NT2/D1 (cell line): ENCODE data around the gene CLASP1.
A peak's percentile ranks its signal among the peaks of the same experiment; 100 is the strongest.

ENCODE experiments used
- DNase-seq: peaks from one replicate; pipeline ENCODE4 v3.0.0-alpha.2; 2011; ENCODE audit warnings: low read depth, low spot score
- H3K27me3 ChIP-seq: 2 replicates; pipeline ENCODE4 v1.6.0; 2011; ENCODE audit warnings: mild to moderate bottlenecking; ENCODE audit not compliant: insufficient read length, insufficient read depth
- H3K36me3 ChIP-seq: 2 replicates; pipeline ENCODE4 v1.6.1; 2011; ENCODE audit warnings: mild to moderate bottlenecking, low read length, mixed read lengths; ENCODE audit not compliant: insufficient read depth, insufficient read length
- H3K4me1 ChIP-seq: 2 replicates; pipeline ENCODE4 v1.5.1; 2011; ENCODE audit not compliant: insufficient read depth, insufficient read length
- H3K4me3 ChIP-seq: 2 replicates; pipeline ENCODE4 v1.5.1; 2011; ENCODE audit warnings: low read depth; ENCODE audit not compliant: insufficient read length
- H3K9ac ChIP-seq: 2 replicates; pipeline ENCODE4 v1.6.0; 2011; ENCODE audit warnings: low read depth; ENCODE audit not compliant: insufficient read length
- H3K9me3 ChIP-seq: 2 replicates; pipeline ENCODE4 v1.5.1; 2011; ENCODE audit warnings: mild to moderate bottlenecking, low read length; ENCODE audit not compliant: insufficient read depth
- SUZ12 ChIP-seq: IDR thresholded peaks from 2 replicates; pipeline ENCODE4 v1.6.1; 2011; ENCODE audit not compliant: insufficient read length, insufficient read depth; ENCODE audit errors: extremely low read depth
- YY1 ChIP-seq: IDR thresholded peaks from 2 replicates; pipeline ENCODE4 v1.6.1; 2011; ENCODE audit not compliant: insufficient read length, insufficient read depth
- ZNF274 ChIP-seq: IDR thresholded peaks from 2 replicates; pipeline ENCODE4 v1.6.1; 2011; ENCODE audit warnings: mild to moderate bottlenecking, low read depth, low read length

The CLASP1 gene

DNA sequence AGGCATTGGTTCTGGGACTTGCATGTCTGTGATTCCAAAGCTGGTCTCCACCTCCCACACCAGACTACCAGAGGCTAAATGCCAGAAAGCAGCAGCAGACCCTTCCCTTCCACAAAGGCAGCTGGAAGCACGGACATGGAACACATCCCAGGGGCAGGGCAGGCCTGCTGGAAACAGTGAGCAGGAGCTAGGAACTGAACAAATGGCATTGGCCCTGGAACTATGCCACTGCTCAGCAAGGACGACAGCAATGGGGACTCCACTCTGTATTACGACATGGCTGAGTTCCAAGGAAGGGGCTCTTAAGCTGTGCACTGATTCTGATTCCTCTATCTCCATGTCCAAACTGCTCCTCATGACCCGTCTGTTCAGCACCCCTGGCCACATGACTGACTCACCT is 286.5 kb downstream of the CLASP1 start:
- Histone ChIP-seq H3K4me3 (no peak overlapping the region), H3K9ac (no peak overlapping the region), H3K27me3 (no peaks in the 10 kb centered on the region), H3K4me1 (no peaks in the 10 kb centered on the region), H3K36me3 (peaks cover 69% of the 10 kb centered on the region), H3K9me3 (no peaks in the 10 kb centered on the region)
- no peak for TF ChIP-seq ZNF274
- no peak for TF ChIP-seq YY1
- no peak for TF ChIP-seq SUZ12
- DNase-seq, result no peak

DNA sequence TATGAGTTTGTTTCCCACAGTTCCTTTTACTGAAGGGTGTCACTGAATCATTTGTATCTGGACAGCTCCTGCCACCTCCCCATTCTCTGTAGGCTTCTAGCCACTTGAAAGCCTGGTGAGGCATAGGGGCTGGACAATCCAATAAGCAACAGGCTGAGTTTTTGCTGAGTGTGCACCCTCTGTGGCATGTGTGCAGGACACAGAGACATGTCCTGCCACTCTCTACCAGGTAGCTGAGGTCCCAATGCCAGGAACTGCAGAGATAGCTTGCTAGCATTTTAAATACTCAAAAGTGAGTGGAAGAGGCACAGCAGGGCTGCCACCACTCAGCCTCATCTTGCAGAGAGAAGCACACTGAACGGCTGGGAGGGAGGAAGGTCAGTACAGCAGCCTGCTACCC is 287.0 kb downstream of the CLASP1 start:
- Histone ChIP-seq H3K4me3 (no peak overlapping the region), H3K27me3 (no peaks in the 10 kb centered on the region), H3K4me1 (no peaks in the 10 kb centered on the region), H3K36me3 (peaks cover 71% of the 10 kb centered on the region), H3K9me3 (no peaks in the 10 kb centered on the region), H3K9ac (no peak overlapping the region)
- TF ChIP-seq ZNF274, result no peak
- TF ChIP-seq YY1, result no peak
- TF ChIP-seq SUZ12, result no peak
- DNase-seq, result no peak

GRCh38 chr2:121360566-121361300 is 288.5 kb downstream of the CLASP1 start:
- DNase-seq, result no peak
- peaks cover 62% of the 10 kb centered on the region for H3K36me3 ChIP-seq

DNA sequence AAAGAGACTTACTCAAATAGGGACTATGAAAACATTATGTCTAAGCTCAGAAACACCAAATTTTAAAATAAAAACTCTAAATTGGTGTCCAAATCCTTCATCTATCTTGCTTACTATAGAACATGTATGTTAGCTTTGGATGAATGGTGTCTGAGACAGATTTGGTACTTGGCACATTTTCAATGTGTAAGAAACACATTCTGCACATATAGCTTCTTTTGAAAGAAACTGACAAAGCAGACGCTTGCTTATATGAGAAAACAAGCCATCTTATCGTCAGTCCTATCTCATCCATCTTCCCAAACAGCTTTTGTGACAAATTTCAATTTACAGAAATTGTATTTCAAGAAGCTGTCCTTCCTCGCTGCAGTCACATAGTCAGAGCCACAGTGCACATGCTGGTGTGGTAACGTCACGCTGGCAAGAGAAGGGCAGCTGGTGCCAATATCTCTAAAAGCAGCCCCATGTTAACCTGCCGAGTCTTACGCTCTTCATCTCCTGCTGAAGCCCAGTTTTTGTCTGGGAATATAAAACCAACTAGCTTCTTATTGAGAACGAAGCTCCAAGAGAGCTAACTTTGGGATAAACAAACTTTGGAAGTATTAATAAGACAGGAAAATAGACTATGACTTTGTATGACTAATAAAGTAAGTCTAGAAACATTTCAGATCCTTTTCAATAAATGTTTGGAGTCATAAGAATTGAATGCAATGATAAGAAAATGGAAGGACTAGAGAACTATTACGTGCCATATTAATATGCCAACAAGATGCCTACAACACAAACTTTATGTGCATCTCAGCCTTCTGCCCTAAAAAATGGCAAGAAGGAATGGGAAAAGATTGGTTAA is 289.3 kb downstream of the CLASP1 start:
- no peak for DNase-seq
- Histone ChIP-seq H3K9ac (no peak overlapping the region), H3K4me3 (no peak overlapping the region), H3K9me3 (no peaks in the 10 kb centered on the region), H3K36me3 (peaks cover 58% of the 10 kb centered on the region), H3K27me3 (no peaks in the 10 kb centered on the region), H3K4me1 (no peaks in the 10 kb centered on the region)
- TF ChIP-seq ZNF274 (no peak), YY1 (no peak), SUZ12 (no peak)

More at GRCh38 chr2:121360566-121361300, 288.5 kb downstream of the CLASP1 start:
- TF ChIP-seq YY1 (no peak), SUZ12 (no peak), ZNF274 (no peak)
- no peaks in the 10 kb centered on the region for H3K4me1 ChIP-seq
- no peaks in the 10 kb centered on the region for H3K9me3 ChIP-seq
- no peak overlapping the region for H3K9ac ChIP-seq
- no peaks in the 10 kb centered on the region for H3K27me3 ChIP-seq
- no peak overlapping the region for H3K4me3 ChIP-seq

GRCh38 chr2:121359170-121359569 is 290.1 kb downstream of the CLASP1 start:
- Histone ChIP-seq H3K36me3 (peaks cover 58% of the 10 kb centered on the region), H3K27me3 (no peaks in the 10 kb centered on the region), H3K9ac (no peak overlapping the region), H3K4me3 (no peak overlapping the region), H3K9me3 (no peaks in the 10 kb centered on the region), H3K4me1 (no peaks in the 10 kb centered on the region)
- DNase-seq, result no peak
- TF ChIP-seq SUZ12 (no peak), YY1 (no peak), ZNF274 (no peak)

- Histone ChIP-seq H3K27me3 (no peaks in the 10 kb centered on the region), H3K36me3 (peaks cover 59% of the 10 kb centered on the region), H3K4me1 (no peaks in the 10 kb centered on the region), H3K9me3 (no peaks in the 10 kb centered on the region), H3K9ac (no peak overlapping the region), H3K4me3 (no peak overlapping the region)
- TF ChIP-seq ZNF274, result no peak
- no peak for TF ChIP-seq SUZ12
- TF ChIP-seq YY1, result no peak
- DNase-seq, result no peak
These were observed 291.0 kb downstream of the CLASP1 start for GRCh38 chr2:121358291-121358690.

- no peaks in the 10 kb centered on the region for H3K4me1 ChIP-seq
- no peaks in the 10 kb centered on the region for H3K9me3 ChIP-seq
- DNase-seq, result peak; percentile 70
- no peaks in the 10 kb centered on the region for H3K27me3 ChIP-seq
- TF ChIP-seq SUZ12 (no peak), ZNF274 (no peak), YY1 (no peak)
- H3K9ac ChIP-seq, result no peak overlapping the region
- no peak overlapping the region for H3K4me3 ChIP-seq
- peaks cover 56% of the 10 kb centered on the region for H3K36me3 ChIP-seq
These were observed 293.1 kb downstream of the CLASP1 start for GRCh38 chr2:121356058-121356640.
